Osteoblast (primary cell): Measurements from ENCODE around the gene TSPYL4. TPM values are rescaled to one million over a fixed set of nuclear protein-coding genes. Genes with fewer than 3 reads are reported as not detected.

Experiments used
- DNase-seq: peaks from one replicate; pipeline ENCODE4 v3.0.0; 2011; ENCODE audit warnings: low spot score, mixed read lengths; ENCODE audit not compliant: insufficient read length; ENCODE audit errors: missing footprints
- H2AFZ ChIP-seq: 2 replicates; pipeline ENCODE4 v1.6.0; 2011; ENCODE audit warnings: mild to moderate bottlenecking, low read length
- H3K27ac ChIP-seq: 2 replicates; pipeline ENCODE4 v1.5.1; 2011; ENCODE audit warnings: mild to moderate bottlenecking, low read depth, low read length, moderate library complexity
- H3K27me3 ChIP-seq: 2 replicates; pipeline ENCODE4 v1.6.0; 2012; ENCODE audit warnings: mild to moderate bottlenecking, control low read depth, inconsistent platforms, low read length, moderate library complexity; ENCODE audit not compliant: insufficient read depth
- H3K36me3 ChIP-seq: 2 replicates; pipeline ENCODE4 v1.5.1; 2011; ENCODE audit warnings: mild to moderate bottlenecking, low read length, control low read depth, moderate library complexity; ENCODE audit not compliant: insufficient read depth
- H3K4me1 ChIP-seq: 2 replicates; pipeline ENCODE4 v1.5.1; 2011; ENCODE audit warnings: mild to moderate bottlenecking, low read length, control low read depth, moderate library complexity; ENCODE audit not compliant: insufficient read depth
- H3K4me2 ChIP-seq: 2 replicates; pipeline ENCODE4 v1.6.0; 2011; ENCODE audit warnings: mild to moderate bottlenecking, low read length; ENCODE audit not compliant: insufficient read depth
- H3K4me3 ChIP-seq: fragments of 200-600 bp; sonication (generic); 3 replicates; pipeline ENCODE4 v1.5.1; 2012; ENCODE audit warnings: mild to moderate bottlenecking, low read length, inconsistent platforms; ENCODE audit not compliant: insufficient read depth
- H3K79me2 ChIP-seq: 2 replicates; pipeline ENCODE4 v1.6.0; 2012; ENCODE audit warnings: mild to moderate bottlenecking, low read length, control low read depth, inconsistent platforms; ENCODE audit not compliant: insufficient read depth
- H3K9me3 ChIP-seq: 2 replicates; pipeline ENCODE4 v1.5.1; 2011; ENCODE audit warnings: low read depth, low read length, control low read depth
- H4K20me1 ChIP-seq: 2 replicates; pipeline ENCODE4 v1.6.0; 2012; ENCODE audit warnings: mild to moderate bottlenecking, low read length, control low read depth; ENCODE audit not compliant: insufficient read depth
- CTCF ChIP-seq: IDR thresholded peaks from 2 replicates; pipeline ENCODE4 v1.5.1; 2011; ENCODE audit warnings: mild to moderate bottlenecking, low read depth, low read length, moderate library complexity; ENCODE audit errors: extremely low read depth
- total RNA-seq: library from RNA; depleted of rRNA; stranded (reverse); fragments of >200 nt; gene quantifications from 2 replicates; pipeline ENCODE4 v1.2.3, GENCODE V29; 2012

Gene TSPYL4
- total RNA-seq, 1 donor = 24.6 TPM

GRCh38 chr6:116218866-116219265 lies 35.0 kb downstream of the TSPYL4 start:
- no peaks in the 10 kb centered on the region for H3K27me3 ChIP-seq
- no peak overlapping the region for H3K4me2 ChIP-seq
- H4K20me1 ChIP-seq = no peaks in the 10 kb centered on the region
- no peaks in the 10 kb centered on the region for H3K79me2 ChIP-seq
- H3K4me3 ChIP-seq = no peak overlapping the region
- H3K4me1 ChIP-seq = peaks cover 29% of the 10 kb centered on the region
- no peak for DNase-seq
- no peak for TF ChIP-seq CTCF
- H3K36me3 ChIP-seq = no peaks in the 10 kb centered on the region
- no peak overlapping the region for H2AFZ ChIP-seq
- no peak overlapping the region for H3K27ac ChIP-seq
- no peaks in the 10 kb centered on the region for H3K9me3 ChIP-seq

- H4K20me1 ChIP-seq = no peaks in the 10 kb centered on the region
- no peak overlapping the region for H3K27ac ChIP-seq
- H3K4me3 ChIP-seq = no peak overlapping the region
- no peaks in the 10 kb centered on the region for H3K79me2 ChIP-seq
- peak overlapping the region; percentile 29 for H3K4me2 ChIP-seq
- H3K27me3 ChIP-seq = no peaks in the 10 kb centered on the region
- no peaks in the 10 kb centered on the region for H3K36me3 ChIP-seq
- no peaks in the 10 kb centered on the region for H3K9me3 ChIP-seq
- H3K4me1 ChIP-seq = peaks cover 29% of the 10 kb centered on the region
- peak; percentile 64 for TF ChIP-seq CTCF
- no peak overlapping the region for H2AFZ ChIP-seq
- no peak for DNase-seq
These were observed 35.7 kb downstream of the TSPYL4 start for GRCh38 chr6:116218172-116218633.

DNA sequence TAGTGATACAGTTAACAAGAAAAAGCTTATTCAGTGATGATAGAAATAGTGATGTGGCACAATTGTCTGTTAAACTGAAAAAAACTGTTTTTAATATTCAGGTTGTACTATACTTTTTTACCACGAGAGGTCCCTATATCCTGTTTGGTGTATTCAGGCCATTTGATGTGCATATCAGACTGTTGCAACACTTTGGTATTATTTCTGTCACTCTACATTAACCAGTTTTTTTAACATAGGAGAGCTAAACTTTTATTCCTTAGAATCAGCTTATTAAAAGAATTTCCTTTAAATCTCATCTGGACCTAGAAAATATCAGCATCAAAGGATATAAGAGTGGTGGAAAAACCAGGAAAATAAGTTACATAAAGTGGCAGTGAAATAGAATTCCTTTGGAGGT lies 36.8 kb downstream of the TSPYL4 start:
- Histone ChIP-seq H2AFZ (peak overlapping the region; percentile 50), H3K4me3 (no peak overlapping the region), H3K27ac (peak overlapping the region; percentile 42), H3K4me1 (peaks cover 29% of the 10 kb centered on the region), H3K36me3 (no peaks in the 10 kb centered on the region), H3K27me3 (no peaks in the 10 kb centered on the region), H3K9me3 (no peaks in the 10 kb centered on the region), H3K4me2 (no peak overlapping the region), H3K79me2 (no peaks in the 10 kb centered on the region), H4K20me1 (no peaks in the 10 kb centered on the region)
- no peak for DNase-seq
- TF ChIP-seq CTCF = peak; percentile 66

DNA sequence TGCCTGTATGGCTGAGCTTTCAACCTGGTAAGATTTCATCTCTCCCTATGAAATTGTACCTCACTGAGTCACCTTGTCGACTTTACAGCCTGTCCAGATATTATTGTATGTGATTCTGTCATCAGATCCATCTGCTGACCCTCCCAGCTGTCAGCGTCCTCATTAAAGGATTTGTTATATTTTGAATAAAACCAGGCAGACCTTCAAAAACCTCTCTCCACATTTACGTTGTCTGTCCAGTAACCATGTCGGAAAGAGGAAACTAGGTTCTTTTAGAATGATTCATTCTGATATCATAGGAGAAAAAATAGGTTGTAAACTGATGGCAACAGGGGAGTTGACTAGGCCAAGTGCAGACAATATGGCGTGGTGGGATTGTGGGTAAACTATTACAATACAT lies 38.5 kb downstream of the TSPYL4 start:
- TF ChIP-seq CTCF = no peak
- no peaks in the 10 kb centered on the region for H3K9me3 ChIP-seq
- peak overlapping the region; percentile 66 for H2AFZ ChIP-seq
- H3K27me3 ChIP-seq = no peaks in the 10 kb centered on the region
- DNase-seq = no peak
- peaks cover 26% of the 10 kb centered on the region for H3K4me1 ChIP-seq
- no peaks in the 10 kb centered on the region for H3K36me3 ChIP-seq
- no peaks in the 10 kb centered on the region for H3K79me2 ChIP-seq
- no peaks in the 10 kb centered on the region for H4K20me1 ChIP-seq
- no peak overlapping the region for H3K4me2 ChIP-seq
- peak overlapping the region; percentile 59 for H3K27ac ChIP-seq
- no peak overlapping the region for H3K4me3 ChIP-seq
